Psoas muscle (tissue), 8 donors: Measurements from ENCODE around the gene ARHGAP23. TPM values are rescaled to one million over a fixed set of nuclear protein-coding genes. Genes with fewer than 3 reads are reported as not detected.
"Not testable (repeated sequence)": the region's sequence is repeated elsewhere in the genome, so short reads cannot be mapped to it uniquely, and the experiment has no call there.

Source experiments
- ATAC-seq, 4 donors: fragments of 200-7000 bp; cut with Tn5 transposase; one replicate each; pipeline ENCODE4 v1.9.1; 2020; ENCODE audit warnings: moderate library complexity in 3 of 4, mild to moderate bottlenecking in 2 of 4
- DNase-seq, 2 donors: peaks; one replicate each; pipeline ENCODE4 v3.0.0-alpha.2; 2020
- H3K27ac ChIP-seq: fragments of 200-600 bp; one replicate; pipeline ENCODE4 v1.8.0; 2022
- H3K27me3 ChIP-seq, 3 donors: fragments of 200-600 bp in 1 of 3; one replicate each; pipeline versions ENCODE4 v1.6.1 to v1.8.0; 2013 to 2022; ENCODE audit warnings: low read length in 2 of 3, mild to moderate bottlenecking in 2 of 3, moderate library complexity in 1 of 3; ENCODE audit not compliant: insufficient read depth in 3 of 3
- H3K36me3 ChIP-seq, 2 donors: fragments of 200-600 bp in 1 of 2; one replicate each; pipeline versions ENCODE4 v1.6.1 to v1.8.0; 2013 to 2022; ENCODE audit warnings: low read depth in 1 of 2, mild to moderate bottlenecking in 1 of 2, moderate library complexity in 1 of 2; ENCODE audit not compliant: insufficient read depth in 1 of 2
- H3K4me1 ChIP-seq: fragments of 200-600 bp; one replicate; pipeline ENCODE4 v1.8.0; 2022
- H3K4me3 ChIP-seq: fragments of 200-600 bp; one replicate; pipeline ENCODE4 v1.8.0; 2022; ENCODE audit warnings: mild to moderate bottlenecking
- H3K9me3 ChIP-seq: fragments of 200-600 bp; one replicate; pipeline ENCODE4 v1.8.0; 2022
- WGBS, 3 donors: extraction: QIAGEN DNeasy Blood & Tissue Kit; methylation state at CpG; one replicate each; pipeline versions ENCODE4 v1.1.6 to v1.1.7; 2013; 5-methylcytosine and 5-hydroxymethylcytosine counted together
- intact Hi-C, 2 donors: fragments of 100-400 bp; cut with DNase I; formaldehyde crosslinking; loops; one replicate each; pipeline versions ENCODE4 v1.11.0 to v1.14.2; 2022
- polyA plus RNA-seq, 3 donors: library from polyadenylated mRNA; stranded (reverse); fragments of 200-250 nt; gene quantifications; one replicate each; pipeline ENCODE4 v1.2.3, GENCODE V29; 2013
- total RNA-seq, 4 donors: library from RNA; stranded (reverse); fragmentation: NEBNext Ultra II Directional in 2 of 4; extraction: Animal tissue kit (Norgen Biotek cat#: 25700) in 2 of 4; gene quantifications; one replicate each; pipeline versions ENCODE4 v1.2.1 to v1.2.4, GENCODE V29; 2021 to 2023
- TF ChIP-seq, protein P1 (sequence below): fragments of 200-600 bp; IDR thresholded peaks from one replicate; pipeline ENCODE4 v1.8.0; 2022; ENCODE audit warnings: antibody characterized with exemption
- donor health status: healthy with polysubstance abuse.
- donor health status: DM: no; HTN: no; CAD: no; lungs with moderate emphysema.
- donor health status: Bipolar disorder and iron deficiency.
- donor health status: healthy.
- donor health status: DM: yes; HTN: yes; CAD: no.
- donor health status: DM: no; HTN: no; CAD: no.
- donor health status: DM: no; HTN: no; CAD: no.
- donor health status: DM: yes; HTN: yes; CAD: no.

ARHGAP23 gene
- total and polyA plus RNA-seq, 7 donors, result 7.6 to 35.8 (median 23.6) TPM

DNA sequence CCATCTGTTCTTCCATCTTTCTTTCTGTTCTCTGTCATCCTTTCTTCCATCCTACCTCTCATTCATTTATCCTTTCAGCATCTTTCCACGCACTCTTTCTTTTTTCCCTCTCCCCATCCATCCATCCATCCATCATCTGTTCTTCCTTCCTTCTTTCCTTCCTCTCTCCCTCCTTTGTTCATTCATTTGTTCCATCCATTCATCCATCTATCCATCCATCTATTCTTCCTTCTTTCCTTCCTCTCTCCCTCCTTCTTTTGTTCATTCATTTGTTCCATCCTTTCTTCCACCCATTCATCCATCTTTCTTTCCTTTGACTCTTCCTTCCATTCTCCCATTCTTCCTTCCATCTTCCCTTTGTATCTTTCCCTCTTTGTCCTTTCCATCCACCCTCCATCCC is 39.2 kb downstream of the ARHGAP23 start:
- H3K9me3 ChIP-seq, result no peaks in the 10 kb centered on the region
- H3K4me3 ChIP-seq, result no peak overlapping the region
- DNase-seq (no peak), ATAC-seq (no peak)
- H3K36me3 ChIP-seq, result peaks cover 0 to 78% of the 10 kb centered on the region in 2 donors
- TF ChIP-seq, protein P1, sequence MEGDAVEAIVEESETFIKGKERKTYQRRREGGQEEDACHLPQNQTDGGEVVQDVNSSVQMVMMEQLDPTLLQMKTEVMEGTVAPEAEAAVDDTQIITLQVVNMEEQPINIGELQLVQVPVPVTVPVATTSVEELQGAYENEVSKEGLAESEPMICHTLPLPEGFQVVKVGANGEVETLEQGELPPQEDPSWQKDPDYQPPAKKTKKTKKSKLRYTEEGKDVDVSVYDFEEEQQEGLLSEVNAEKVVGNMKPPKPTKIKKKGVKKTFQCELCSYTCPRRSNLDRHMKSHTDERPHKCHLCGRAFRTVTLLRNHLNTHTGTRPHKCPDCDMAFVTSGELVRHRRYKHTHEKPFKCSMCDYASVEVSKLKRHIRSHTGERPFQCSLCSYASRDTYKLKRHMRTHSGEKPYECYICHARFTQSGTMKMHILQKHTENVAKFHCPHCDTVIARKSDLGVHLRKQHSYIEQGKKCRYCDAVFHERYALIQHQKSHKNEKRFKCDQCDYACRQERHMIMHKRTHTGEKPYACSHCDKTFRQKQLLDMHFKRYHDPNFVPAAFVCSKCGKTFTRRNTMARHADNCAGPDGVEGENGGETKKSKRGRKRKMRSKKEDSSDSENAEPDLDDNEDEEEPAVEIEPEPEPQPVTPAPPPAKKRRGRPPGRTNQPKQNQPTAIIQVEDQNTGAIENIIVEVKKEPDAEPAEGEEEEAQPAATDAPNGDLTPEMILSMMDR, result no peak
- no peak overlapping the region for H3K27ac ChIP-seq
- H3K27me3 ChIP-seq, result no peaks in the 10 kb centered on the region
- intact Hi-C loops, result loop anchor here in 1 of 2 donors (5.0 kb wide), 1 partner anchor 40 kb away; the partner anchor contains the start of gene ARHGAP23
- 0 to 56% (median 49%) methylated on average over 1 of the region's 1 CpG for WGBS, 3 donors
- peaks cover 45% of the 10 kb centered on the region for H3K4me1 ChIP-seq

DNA sequence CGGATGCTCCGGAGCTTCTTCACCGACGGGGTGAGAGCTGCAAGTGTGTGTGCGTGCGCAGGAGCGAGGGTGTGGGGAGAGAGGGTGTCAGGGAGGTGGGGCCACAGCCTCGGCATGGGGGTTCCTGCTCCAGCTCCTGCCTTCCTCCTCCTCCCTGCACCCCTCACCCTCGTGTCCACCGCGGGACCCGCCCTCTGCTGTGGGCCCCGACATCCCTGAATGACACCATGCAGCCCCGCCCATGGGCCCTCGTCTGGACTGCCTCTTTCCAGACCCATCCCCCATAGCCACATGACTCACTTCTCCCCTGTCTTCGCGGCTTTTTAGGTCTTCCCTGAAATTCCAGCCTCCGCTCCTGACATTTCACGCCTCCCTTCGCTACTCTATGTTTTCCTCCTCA is 41.6 kb downstream of the ARHGAP23 start:
- H3K4me1 ChIP-seq, result peaks cover 26% of the 10 kb centered on the region
- TF ChIP-seq, protein P1, result no peak
- H3K27me3 ChIP-seq, result no peaks in the 10 kb centered on the region
- no peaks in the 10 kb centered on the region for H3K9me3 ChIP-seq
- peaks cover 0 to 80% of the 10 kb centered on the region in 2 donors for H3K36me3 ChIP-seq
- no peak overlapping the region for H3K4me3 ChIP-seq
- no peak overlapping the region for H3K27ac ChIP-seq
- ATAC-seq, result no peak
- 70 to 80% (median 74%) methylated on average over 13 to 20 of the region's 20 CpGs for WGBS, 3 donors
- DNase-seq, result peak in 1 of 2 donors; percentile 45
- intact Hi-C loops, result loop anchor here in 1 of 2 donors (5.0 kb wide), 1 partner anchor 43 kb away; the partner anchor contains the start of gene ARHGAP23

DNA sequence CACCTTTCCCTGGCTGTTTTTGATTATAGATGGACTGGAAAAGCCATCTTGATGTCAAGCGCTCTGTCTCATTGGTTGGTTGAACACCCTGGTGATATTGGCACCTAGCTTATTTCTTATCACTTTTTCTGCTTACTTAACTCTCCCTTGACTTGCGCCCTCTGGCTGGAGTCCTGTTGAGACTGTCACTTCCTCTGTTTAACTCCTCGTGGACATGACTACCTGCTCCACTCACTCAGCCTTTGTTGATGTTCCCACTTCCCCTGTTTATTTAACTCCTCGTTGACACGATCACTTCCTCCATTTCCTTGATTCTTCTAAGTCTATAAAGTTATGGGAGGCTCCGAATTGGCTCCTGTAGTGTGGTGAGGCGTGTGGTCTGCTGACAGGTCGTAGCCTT is 43.0 kb downstream of the ARHGAP23 start:
- ATAC-seq, H3K9me3 ChIP-seq, H3K27me3 ChIP-seq, H3K27ac ChIP-seq, intact Hi-C loops, DNase-seq, H3K4me3 ChIP-seq: not testable (repeated sequence)
- Histone ChIP-seq H3K4me1 (peaks cover 12% of the 10 kb centered on the region), H3K36me3 (peaks cover 0 to 90% of the 10 kb centered on the region in 2 donors)
- 83 to 86% (median 84%) methylated on average over 8 of the region's 8 CpGs for WGBS, 3 donors

DNA sequence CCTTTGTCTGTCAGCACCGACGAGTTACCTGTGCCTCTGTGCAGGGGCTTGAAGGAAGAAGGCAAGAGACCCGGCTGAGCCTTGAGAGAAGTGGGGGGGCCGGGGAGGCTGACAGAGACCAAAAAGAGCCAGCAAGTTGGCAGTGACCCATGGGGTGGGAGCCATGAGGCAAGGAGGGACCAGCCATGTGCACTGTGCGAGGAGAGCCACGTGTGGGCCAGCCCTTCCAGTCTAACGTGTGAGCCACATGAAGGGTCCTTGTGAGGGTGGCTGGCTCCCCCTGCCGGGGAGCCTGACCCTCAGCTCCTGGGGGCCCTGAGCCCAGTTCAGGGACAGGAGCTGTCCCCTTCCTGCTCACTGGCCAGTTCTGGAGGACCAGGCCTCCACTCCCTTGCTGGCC is 46.4 kb downstream of the ARHGAP23 start:
- H3K27ac ChIP-seq, H3K27me3 ChIP-seq, intact Hi-C loops, ATAC-seq, H3K4me1 ChIP-seq, H3K4me3 ChIP-seq, H3K9me3 ChIP-seq: not testable (repeated sequence)
- TF ChIP-seq, protein P1, result peak; percentile 38
- 56 to 64% (median 61%) methylated on average over 7 to 8 of the region's 8 CpGs for WGBS, 3 donors
- peaks cover 0 to 85% of the 10 kb centered on the region in 2 donors for H3K36me3 ChIP-seq
- DNase-seq, result peak; percentile 52 to 77

DNA sequence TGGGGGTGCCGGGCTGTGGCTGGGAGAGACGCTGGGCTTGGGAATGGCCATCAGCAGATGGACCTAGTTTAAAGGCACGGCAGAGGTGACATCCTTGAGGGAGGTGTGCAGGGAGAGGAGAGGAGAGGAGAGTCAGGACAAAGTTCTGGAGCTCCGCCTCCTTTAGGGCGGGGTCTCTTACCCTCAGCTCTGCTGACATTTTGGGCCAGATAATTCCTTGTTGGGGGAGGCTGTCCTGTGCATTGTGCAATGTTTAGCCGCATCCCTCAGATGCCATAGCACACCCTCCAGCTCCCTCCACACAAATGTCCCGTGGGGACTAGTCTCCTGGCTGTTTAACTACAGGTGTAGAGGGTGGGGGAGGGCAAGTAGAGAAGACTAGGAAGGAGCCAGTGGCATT is 48.3 kb downstream of the ARHGAP23 start:
- Histone ChIP-seq H3K36me3 (peaks cover 0 to 78% of the 10 kb centered on the region in 2 donors), H3K27me3 (no peaks in the 10 kb centered on the region), H3K4me1 (no peaks in the 10 kb centered on the region), H3K4me3 (no peak overlapping the region), H3K9me3 (no peaks in the 10 kb centered on the region), H3K27ac (no peak overlapping the region)
- DNase-seq, result no peak
- 85 to 89% (median 87%) methylated on average over 6 to 7 of the region's 7 CpGs for WGBS, 3 donors
- ATAC-seq, result no peak
- TF ChIP-seq, protein P1, result no peak
- intact Hi-C loops, result no loop called here

DNA sequence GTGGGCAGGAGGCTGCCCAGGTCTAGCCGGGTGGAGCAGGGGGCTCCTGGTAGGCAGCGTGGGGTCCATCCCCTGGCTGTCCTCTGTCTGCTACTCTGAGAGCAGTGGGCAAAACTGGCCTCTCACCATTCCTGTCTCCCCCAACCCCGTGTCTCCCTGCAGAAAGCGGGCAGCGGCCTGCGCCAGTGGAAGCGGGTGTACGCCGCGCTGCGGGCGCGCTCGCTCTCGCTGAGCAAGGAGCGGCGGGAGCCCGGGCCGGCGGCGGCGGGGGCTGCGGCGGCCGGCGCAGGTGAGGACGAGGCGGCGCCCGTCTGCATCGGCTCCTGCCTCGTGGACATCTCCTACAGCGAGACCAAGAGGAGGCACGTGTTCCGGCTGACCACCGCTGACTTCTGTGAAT is 49.2 kb downstream of the ARHGAP23 start:
- H3K27me3 ChIP-seq, H3K27ac ChIP-seq, H3K4me3 ChIP-seq, intact Hi-C loops, ATAC-seq, H3K9me3 ChIP-seq, DNase-seq, H3K4me1 ChIP-seq: not testable (repeated sequence)
- 94 to 99% (median 97%) methylated on average over 18 to 32 of the region's 36 CpGs for WGBS, 3 donors
- peaks cover 0 to 75% of the 10 kb centered on the region in 2 donors for H3K36me3 ChIP-seq

DNA sequence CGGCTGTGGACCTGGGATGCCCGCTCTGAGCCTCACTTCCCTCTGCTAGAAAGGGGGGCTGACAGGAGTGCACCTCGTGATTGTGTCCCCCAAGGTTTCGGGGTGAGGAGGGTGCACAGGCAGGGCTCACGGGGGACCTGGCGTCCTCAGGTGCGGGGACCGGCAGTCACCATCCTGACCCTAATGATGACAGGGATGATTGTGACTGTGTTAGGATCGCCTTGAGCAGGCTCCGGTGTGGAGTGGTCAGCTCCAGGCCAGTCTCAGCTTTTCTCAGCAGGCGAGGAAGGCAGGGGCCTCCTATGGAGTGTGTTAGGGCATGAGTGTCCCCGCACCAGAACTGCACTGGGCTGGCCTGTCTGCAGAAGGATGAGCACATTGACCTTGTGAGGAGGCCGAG is 49.7 kb downstream of the ARHGAP23 start:
- H3K27me3 ChIP-seq, H3K4me3 ChIP-seq, H3K4me1 ChIP-seq, ATAC-seq, H3K27ac ChIP-seq, intact Hi-C loops, DNase-seq, H3K9me3 ChIP-seq: not testable (repeated sequence)
- peaks cover 0 to 75% of the 10 kb centered on the region in 2 donors for H3K36me3 ChIP-seq
- WGBS, 3 donors, result 89 to 95% (median 93%) methylated on average over 12 to 13 of the region's 13 CpGs

DNA sequence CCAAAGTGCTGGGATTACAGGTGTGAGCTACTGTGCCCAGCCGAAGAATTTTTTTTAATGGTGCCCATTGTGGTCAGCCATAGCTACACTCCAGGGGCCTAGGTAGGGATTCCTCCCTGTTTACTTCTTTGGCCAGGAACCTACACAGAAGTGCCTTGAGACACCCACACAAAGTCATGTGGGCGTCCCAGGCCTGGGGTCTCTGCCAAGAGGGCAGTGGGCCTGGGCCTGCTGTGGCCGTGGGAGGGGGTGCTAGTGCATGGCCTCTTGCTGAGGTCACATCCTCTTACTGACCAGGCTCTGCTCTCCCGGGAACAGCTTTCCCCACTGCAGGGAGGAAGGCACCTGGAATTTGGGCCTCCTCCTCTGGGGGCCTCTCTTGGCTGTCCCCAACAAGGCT is 50.4 kb downstream of the ARHGAP23 start:
- ATAC-seq, H3K4me1 ChIP-seq, DNase-seq, H3K27ac ChIP-seq, H3K9me3 ChIP-seq, H3K27me3 ChIP-seq, H3K4me3 ChIP-seq, intact Hi-C loops: not testable (repeated sequence)
- WGBS, 3 donors, result 85 to 90% (median 86%) methylated on average over 4 of the region's 4 CpGs
- peaks cover 0 to 75% of the 10 kb centered on the region in 2 donors for H3K36me3 ChIP-seq
